Stimulated activated naive B cell treated with anti-CD40 and anti-IgM and Interleukin-4, amounts not matched to agents 10 μg/mL and 1 μg/mL and 100 μg/mL, for 72 hours (primary cell): ENCODE data around the gene C17orf100.

Experiments
- ATAC-seq, 2 donors: fragments of 150-1000 bp; cut with Tn5 transposase; replicated peaks; 2 replicates each; pipeline ENCODE4 v1.10.0; 2021; ENCODE audit warnings: moderate library complexity in 1 of 2
- DNase-seq: peaks from one replicate; pipeline ENCODE4 v3.0.0; 2021
- H3K27ac Mint-ChIP-seq: one replicate; pipeline ENCODE4 v1.8.0; 2022; ENCODE audit warnings: mild to moderate bottlenecking, mixed read lengths
- H3K27me3 Mint-ChIP-seq, 2 donors: one replicate each; pipeline ENCODE4 v1.8.0; 2022; ENCODE audit warnings: mixed read lengths in 2 of 2
- H3K36me3 Mint-ChIP-seq, 2 donors: one replicate each; pipeline ENCODE4 v1.8.0; 2022; ENCODE audit warnings: mixed read lengths in 2 of 2, mild to moderate bottlenecking in 1 of 2
- H3K4me1 Mint-ChIP-seq, 2 donors: one replicate each; pipeline ENCODE4 v1.8.0; 2022; ENCODE audit warnings: mixed read lengths in 2 of 2, mild to moderate bottlenecking in 1 of 2
- H3K4me3 Mint-ChIP-seq, 2 donors: one replicate each; pipeline ENCODE4 v1.8.0; 2022; ENCODE audit warnings: mild to moderate bottlenecking in 2 of 2, mixed read lengths in 2 of 2, moderate library complexity in 1 of 2
- H3K9me3 Mint-ChIP-seq, 2 donors: one replicate each; pipeline ENCODE4 v1.8.0; 2022; ENCODE audit warnings: mixed read lengths in 2 of 2, mild to moderate bottlenecking in 1 of 2

The C17orf100 gene

DNA sequence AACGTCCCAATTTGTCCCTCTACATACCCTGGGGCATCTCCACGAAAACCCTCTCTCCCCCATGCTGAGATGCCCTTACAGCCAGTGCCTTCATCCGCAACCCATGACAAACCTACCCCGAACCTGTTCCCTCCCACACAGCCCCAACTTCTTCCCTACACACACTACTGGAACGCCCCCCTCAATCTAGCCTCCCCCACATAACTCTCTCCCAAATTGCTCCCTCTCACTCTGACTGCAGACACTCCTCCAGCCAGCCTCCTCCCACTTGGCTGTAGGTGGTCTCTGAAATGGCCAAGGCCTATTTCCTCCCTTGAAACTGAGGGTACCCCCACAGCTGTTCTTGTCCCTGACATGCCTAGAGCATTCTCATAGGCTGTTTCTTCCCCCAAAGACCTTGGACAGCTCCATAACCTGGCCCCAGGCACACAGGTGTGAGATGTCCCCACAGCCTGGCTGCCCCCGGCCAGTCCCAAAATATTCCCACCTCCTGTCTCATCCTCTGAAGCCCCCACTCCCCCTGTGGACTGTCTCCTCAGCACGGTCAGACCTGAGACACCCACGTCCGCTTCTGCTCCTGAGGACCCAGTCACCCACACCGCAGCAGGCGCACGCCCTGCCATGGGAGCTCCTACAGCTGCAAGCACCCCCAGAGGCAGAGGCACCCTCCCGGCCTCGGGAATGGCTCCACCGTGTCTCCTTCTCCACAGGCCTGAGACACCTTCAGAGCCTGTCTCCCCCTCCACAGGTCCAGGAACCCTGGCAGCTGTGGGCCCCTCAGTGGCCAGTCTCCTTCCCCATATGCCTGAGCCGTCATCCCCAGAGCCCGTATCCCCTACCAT, 14.7 kb upstream of the C17orf100 start:
- Mint-ChIP-seq H3K4me3 (peak overlapping the region in 1 of 2 donors; percentile 44), H3K4me1 (peaks cover 35 to 42% of the 10 kb centered on the region in 2 donors), H3K9me3 (no peaks in the 10 kb centered on the region), H3K27ac (peak overlapping the region; percentile 67), H3K36me3 (peaks cover 27 to 40% of the 10 kb centered on the region in 2 donors), H3K27me3 (no peaks in the 10 kb centered on the region)
- ATAC-seq (no peak), DNase-seq (no peak)

DNA sequence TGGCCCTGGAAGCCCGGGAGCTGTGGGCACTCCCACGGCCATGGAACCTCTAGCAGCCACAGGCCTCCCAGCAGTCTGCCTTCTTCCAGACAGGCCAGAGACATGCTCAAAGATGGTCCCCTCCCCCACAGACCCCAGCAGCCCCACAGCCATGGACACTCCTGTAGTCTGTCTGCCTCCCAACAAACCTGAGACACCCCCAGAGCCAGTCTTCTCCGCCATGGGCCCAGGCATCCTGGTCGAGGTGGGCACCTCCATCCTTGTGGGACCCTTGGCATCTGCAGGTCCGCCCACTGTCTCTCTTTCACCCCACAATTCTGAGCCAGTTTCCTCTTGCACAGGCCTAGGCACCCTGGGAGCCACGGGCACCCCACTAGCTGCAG, 14.1 kb upstream of the C17orf100 start:
- H3K4me1 Mint-ChIP-seq = peaks cover 35 to 42% of the 10 kb centered on the region in 2 donors
- H3K36me3 Mint-ChIP-seq = peaks cover 21 to 35% of the 10 kb centered on the region in 2 donors

DNA sequence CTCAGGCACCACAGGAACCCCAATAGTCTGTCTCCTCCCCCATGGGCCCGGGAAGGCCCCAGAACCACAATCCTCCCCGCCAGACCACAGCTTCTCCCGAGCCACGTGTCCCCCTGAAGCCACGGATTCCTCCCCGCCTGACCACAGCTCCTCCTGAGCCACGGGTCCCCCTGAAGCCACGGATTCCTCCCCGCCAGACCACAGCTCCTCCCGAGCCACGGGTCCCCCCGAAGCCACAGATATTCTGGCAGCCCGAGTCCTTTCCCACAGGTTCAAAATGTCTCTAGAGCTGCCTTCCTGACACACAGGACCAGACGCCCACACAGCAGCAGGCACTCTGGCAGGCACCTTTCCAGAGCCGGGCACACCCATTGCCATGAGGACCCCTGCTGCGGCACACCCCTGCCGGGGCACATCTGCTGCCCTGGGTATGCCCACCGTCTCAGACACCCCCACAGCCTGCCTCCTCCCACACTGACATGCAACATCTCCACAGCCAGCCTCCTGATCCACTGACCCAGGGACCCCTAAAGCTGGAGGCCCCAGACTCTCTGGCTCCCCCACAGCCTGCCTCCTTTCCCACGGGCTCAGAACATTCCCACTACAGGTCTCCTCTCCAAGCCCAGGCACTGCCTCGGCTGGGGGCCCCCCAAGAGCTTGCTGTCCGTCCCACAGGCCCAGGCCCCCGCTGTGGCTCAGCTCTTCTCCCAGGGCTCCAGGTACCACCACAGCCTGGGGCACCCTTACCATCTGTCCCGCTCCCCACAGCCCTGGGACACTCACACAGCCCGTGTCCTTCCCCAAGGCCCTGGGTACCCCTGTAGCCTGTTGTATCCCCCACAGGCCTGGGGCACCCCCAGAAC, 13.3 kb upstream of the C17orf100 start:
- DNase-seq (no peak), ATAC-seq (no peak)
- Mint-ChIP-seq H3K27ac (peak overlapping the region; percentile 86), H3K4me3 (peak overlapping the region; percentile 9 to 96), H3K27me3 (no peaks in the 10 kb centered on the region), H3K36me3 (peaks cover 17 to 27% of the 10 kb centered on the region in 2 donors), H3K4me1 (peaks cover 35 to 42% of the 10 kb centered on the region in 2 donors), H3K9me3 (no peaks in the 10 kb centered on the region)

More for the DNA sequence above, 14.1 kb upstream of the C17orf100 start:
- ATAC-seq = no peak
- DNase-seq = no peak
- Mint-ChIP-seq H3K27ac (no peak overlapping the region), H3K27me3 (no peaks in the 10 kb centered on the region), H3K4me3 (peak overlapping the region in 1 of 2 donors; percentile 44), H3K9me3 (no peaks in the 10 kb centered on the region)

DNA sequence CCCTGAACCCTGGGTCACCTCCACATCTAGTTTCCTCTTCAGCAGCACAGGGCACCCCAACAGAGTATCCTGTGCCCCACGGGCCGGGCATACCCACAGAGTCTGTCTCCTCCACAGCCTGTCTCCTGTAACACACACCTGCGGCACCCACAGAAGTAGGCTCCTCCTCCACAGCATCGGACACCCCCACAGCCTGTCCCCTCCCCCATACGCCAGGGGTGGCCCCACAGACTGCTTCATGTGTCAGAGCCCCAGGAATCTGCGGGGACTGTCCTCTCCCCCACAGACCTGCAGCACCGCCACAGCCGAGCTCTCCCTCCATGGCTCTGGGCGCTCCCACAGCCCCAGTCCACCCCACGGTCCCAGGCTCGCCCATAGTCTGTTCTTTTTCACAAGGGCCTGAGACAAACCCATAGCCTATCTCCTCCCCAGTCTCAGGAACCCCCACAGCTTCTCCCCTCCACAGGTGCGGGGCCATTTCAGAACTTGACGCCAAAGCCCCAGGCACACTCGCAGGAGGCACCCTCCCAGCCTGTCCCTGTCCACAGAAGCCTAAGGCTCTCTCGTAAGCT, 12.5 kb upstream of the C17orf100 start:
- Mint-ChIP-seq H3K4me3 (peak overlapping the region; percentile 96 to 98), H3K36me3 (peaks cover 11 to 23% of the 10 kb centered on the region in 2 donors), H3K27me3 (no peaks in the 10 kb centered on the region), H3K4me1 (peaks cover 37 to 45% of the 10 kb centered on the region in 2 donors), H3K9me3 (no peaks in the 10 kb centered on the region), H3K27ac (peak overlapping the region; percentile 99)
- DNase-seq = no peak
- no peak for ATAC-seq

DNA sequence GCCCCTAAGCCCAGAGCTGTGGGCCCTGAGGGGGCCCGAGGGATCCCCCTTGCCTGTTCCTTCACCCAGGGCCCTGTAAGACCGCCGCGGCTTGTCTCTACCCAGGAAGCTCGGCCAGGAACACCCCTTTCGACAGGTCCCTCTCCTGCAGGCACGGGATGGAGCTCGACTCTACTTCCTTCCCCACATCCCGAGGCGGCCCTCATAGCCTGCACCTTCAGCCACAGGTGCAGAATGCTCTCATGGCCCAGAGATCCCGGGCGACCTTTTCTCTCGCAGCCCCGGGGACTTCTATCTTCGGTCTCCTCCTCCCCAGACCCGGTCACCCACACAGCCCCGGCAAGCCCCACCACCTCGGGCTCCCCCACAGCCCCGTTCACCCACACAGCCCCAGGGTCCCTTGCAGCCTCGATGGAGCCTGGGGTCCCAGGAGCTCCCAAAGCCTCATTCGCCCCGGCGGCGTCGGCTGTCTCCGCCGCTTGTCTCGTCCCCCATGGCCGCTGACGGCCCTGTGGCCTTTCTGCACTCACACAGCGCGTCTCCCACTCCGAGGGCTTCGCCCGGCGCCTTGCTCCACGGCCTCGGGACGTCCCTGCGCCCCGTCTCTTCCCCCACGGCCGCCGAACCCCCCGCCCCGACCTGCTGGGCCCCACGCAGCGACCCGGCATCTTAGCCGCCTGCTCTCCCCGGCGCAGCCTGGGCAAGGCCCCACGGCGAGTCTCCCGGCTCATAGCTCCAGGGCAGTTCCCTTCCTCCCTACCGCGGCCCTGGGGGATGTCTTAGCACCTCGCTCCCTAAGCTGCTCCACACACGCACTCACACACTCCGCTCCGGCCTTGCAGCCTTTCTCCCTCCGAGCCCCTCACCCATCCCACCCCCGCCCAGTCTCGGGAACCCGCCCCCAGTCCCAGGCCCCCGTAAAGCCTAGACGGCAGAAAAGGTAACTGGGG, 11.7 kb upstream of the C17orf100 start:
- DNase-seq = no peak
- Mint-ChIP-seq H3K4me1 (peaks cover 39 to 52% of the 10 kb centered on the region in 2 donors), H3K27me3 (no peaks in the 10 kb centered on the region)

DNA sequence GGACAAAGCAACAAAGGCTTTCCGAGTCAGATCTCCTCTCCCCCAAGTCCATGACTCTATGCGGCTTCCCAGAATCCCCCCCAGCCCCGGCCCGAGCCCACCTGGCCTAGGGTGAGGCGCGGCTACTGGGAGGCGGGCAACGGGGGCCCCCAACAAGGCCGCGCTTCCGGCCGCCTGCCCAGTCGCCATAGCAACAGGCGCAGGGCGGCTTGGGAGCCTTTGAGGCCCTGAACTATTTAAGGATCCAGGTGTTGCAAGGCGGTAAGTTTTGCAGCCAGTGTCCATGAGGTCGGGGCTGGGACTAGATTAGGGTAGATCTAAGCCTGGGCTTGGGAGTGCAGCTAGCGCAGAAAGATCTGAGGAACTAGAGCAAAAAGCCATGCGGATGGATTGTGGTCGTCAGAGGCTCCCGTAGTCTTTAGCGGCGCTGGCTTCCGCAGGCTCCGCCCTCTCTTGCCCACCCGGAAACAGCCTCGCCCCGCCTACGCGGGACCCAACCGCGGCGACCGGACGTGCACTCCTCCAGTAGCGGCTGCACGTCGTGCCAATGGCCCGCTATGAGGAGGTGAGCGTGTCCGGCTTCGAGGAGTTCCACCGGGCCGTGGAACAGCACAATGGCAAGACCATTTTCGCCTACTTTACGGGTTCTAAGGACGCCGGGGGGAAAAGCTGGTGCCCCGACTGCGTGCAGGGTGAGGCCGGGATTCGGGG, 10.9 kb upstream of the C17orf100 start, which contains the start of the genes KIAA0753 and TXNDC17:
Gene KIAA0753, minus strand, starts transcription at position 176 of the 711 bp plus-strand sequence. CDS start 5,608 bp downstream, outside the sequence.
Gene TXNDC17, plus strand, starts transcription at position 525 of the 711 bp plus-strand sequence. Its CDS starts 23 bp downstream, at position 548.
- peaks cover 41 to 58% of the 10 kb centered on the region in 2 donors for H3K4me1 Mint-ChIP-seq
- H3K27me3 Mint-ChIP-seq = no peaks in the 10 kb centered on the region
- ATAC-seq = peak; percentile 92 to 95
- no peaks in the 10 kb centered on the region for H3K9me3 Mint-ChIP-seq
- DNase-seq = peak; percentile 95
- H3K27ac Mint-ChIP-seq = peak within 1 kb of the TSS; percentile 99
- H3K36me3 Mint-ChIP-seq = peaks cover 7 to 27% of the 10 kb centered on the region in 2 donors
- H3K4me3 Mint-ChIP-seq = peak within 1 kb of the TSS; percentile 96 to 98

More for the DNA sequence above, 11.7 kb upstream of the C17orf100 start:
- ATAC-seq = peak; percentile 52 to 53
- H3K27ac Mint-ChIP-seq = peak overlapping the region; percentile 99
- H3K36me3 Mint-ChIP-seq = peaks cover 5 to 23% of the 10 kb centered on the region in 2 donors
- no peaks in the 10 kb centered on the region for H3K9me3 Mint-ChIP-seq
- peak overlapping the region; percentile 96 to 98 for H3K4me3 Mint-ChIP-seq

DNA sequence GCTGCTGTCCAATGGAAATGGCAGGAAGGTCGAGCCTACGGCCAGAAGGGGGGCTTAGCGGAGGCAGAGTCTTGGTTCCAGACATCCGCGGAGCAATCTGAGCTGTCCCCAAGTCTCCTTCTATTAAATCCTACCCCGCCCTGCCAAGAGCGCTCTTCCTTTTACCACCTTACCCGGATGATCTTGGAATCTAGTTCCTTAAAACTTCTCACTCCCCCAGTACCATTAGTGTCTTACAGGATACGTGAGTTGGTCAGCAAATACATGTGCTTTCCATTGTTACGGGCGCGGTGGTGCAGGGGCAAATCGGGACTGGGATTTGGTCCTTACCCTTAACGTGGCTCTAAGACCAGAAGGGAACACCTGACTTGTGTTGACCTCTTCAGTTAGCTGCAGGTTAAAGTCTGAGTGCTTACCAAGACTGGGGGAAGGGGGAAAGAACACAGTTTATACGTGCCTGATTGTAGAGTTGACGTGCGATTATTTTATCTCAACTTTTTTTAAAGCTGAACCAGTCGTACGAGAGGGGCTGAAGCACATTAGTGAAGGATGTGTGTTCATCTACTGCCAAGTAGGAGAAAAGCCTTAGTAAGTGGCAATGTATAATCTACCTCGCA, 10.2 kb upstream of the C17orf100 start:
- ATAC-seq (peak; percentile 8 to 12), DNase-seq (no peak)
- H3K4me1 Mint-ChIP-seq = peaks cover 43 to 58% of the 10 kb centered on the region in 2 donors
- H3K27ac Mint-ChIP-seq = peak overlapping the region; percentile 99
- H3K36me3 Mint-ChIP-seq = peaks cover 7 to 30% of the 10 kb centered on the region in 2 donors
- no peaks in the 10 kb centered on the region for H3K27me3 Mint-ChIP-seq
- peak overlapping the region; percentile 96 to 98 for H3K4me3 Mint-ChIP-seq
- H3K9me3 Mint-ChIP-seq = no peaks in the 10 kb centered on the region

DNA sequence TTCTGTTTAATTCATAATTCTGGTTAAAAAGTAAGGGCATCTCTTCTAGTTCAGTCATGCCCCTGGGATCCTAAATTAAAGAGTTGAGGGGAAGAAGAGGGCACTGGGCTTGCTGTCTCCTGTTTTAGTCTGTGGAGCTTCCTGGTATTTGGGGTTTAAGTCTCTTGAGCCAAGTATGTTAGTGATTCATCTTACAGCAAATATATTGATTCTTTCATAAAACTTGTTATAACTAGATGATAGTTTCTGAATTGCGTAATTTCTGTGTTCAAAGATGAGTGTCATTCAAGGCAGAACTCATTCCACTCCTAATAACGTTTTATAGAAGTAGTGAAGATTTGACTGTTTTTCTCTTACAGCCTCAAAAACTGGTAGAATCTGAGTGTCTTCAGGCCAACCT, 9.0 kb upstream of the C17orf100 start:
- no peak for ATAC-seq
- Mint-ChIP-seq H3K9me3 (no peaks in the 10 kb centered on the region), H3K27ac (no peak overlapping the region), H3K27me3 (no peaks in the 10 kb centered on the region), H3K36me3 (peaks cover 7 to 27% of the 10 kb centered on the region in 2 donors), H3K4me1 (peaks cover 38 to 59% of the 10 kb centered on the region in 2 donors), H3K4me3 (no peak overlapping the region)
- no peak for DNase-seq

DNA sequence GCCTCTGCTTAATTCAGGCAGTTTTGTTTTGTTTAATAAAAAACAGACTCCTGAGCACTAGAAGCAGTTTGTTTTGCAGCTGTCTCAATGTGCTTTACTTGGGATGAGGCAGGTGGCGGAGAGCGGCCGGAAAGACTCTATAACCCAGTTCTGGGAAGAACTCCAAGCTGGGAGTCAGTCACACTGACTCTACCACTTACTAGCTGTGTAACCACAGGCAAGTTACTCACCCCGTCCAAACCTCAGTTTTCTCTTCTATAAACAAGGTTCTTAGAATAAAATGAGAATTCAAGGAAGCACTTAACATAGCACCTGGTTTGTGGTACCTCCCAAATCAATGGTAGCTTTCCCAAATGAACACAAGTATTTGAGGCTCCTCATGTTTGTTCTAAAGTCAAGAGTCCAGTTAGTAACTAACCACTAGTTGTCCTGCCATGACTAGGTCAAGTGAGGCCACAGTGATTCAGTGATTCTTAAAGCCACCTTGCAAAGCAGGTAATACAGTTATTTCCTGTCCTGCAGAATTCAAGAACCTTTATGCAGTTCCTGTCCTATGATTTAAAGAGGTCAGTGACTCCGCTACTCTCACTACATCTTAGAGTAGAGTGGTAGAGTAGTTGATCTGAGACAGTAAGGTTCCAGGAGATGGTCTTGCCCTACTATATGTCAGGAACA, 8.0 kb upstream of the C17orf100 start:
- H3K27me3 Mint-ChIP-seq = no peaks in the 10 kb centered on the region
- H3K4me3 Mint-ChIP-seq = no peak overlapping the region
- ATAC-seq = no peak
- H3K4me1 Mint-ChIP-seq = peaks cover 30 to 59% of the 10 kb centered on the region in 2 donors
- no peaks in the 10 kb centered on the region for H3K9me3 Mint-ChIP-seq
- DNase-seq = no peak
- H3K36me3 Mint-ChIP-seq = peaks cover 6 to 31% of the 10 kb centered on the region in 2 donors
- H3K27ac Mint-ChIP-seq = peak overlapping the region; percentile 65

DNA sequence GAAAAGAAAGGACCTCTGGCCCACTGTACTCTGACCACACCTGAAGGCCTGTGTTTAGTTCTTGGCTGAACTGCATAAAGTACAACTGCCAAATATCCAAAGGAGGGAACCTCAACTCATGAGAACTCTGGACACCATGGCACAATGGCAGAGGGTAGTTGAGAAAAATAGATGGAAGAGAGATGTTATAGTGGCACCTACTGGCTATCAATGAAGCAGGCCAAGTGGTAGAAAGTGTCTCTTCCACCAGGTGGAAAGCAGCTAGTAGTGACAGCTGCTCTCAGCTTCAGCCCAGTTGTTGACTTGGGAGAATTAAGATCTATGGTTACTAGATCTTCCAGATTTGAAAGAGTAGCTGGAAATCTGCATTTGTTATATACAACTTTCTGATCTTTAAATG, 3.4 kb upstream of the C17orf100 start:
- Mint-ChIP-seq H3K4me1 (peaks cover 26 to 63% of the 10 kb centered on the region in 2 donors), H3K36me3 (peaks cover 2 to 37% of the 10 kb centered on the region in 2 donors), H3K9me3 (no peaks in the 10 kb centered on the region), H3K4me3 (no peak overlapping the region), H3K27ac (no peak overlapping the region), H3K27me3 (no peaks in the 10 kb centered on the region)
- DNase-seq (no peak), ATAC-seq (no peak)

DNA sequence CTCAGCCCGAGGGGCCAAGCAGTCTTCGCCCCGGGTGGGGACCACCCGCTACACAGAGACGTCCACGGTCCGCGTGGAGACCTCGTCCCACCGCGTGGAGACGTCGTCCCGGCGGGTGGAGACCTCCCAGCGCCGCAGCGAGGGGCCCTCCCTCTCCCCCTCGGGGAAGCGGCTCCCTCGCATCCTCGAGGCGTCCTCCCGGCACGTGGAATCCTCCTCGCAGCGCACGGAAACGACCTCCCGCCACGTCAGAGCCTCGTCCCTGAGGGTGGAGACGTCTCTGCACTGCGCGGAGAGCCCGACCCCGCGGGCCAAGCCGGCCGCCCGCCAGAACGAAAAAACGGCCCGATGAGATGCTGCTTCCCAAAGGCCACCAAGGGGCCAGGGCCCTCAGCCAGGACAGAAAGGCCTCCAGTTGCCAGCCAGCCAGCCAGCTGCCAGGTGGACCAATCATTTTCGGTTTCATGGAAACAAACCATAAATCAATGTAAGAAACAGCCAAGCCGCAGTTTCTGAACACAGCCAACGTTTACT, 424 bp downstream of the C17orf100 start:
- Mint-ChIP-seq H3K36me3 (peaks cover 0 to 21% of the 10 kb centered on the region in 2 donors), H3K27me3 (no peaks in the 10 kb centered on the region), H3K4me3 (peak overlapping the region; percentile 98), H3K9me3 (no peaks in the 10 kb centered on the region), H3K4me1 (peaks cover 27 to 57% of the 10 kb centered on the region in 2 donors), H3K27ac (peak overlapping the region; percentile 81)
- DNase-seq (no peak), ATAC-seq (peak; percentile 20 to 33)
